ENCODE results near the gene POU4F2.
A peak's percentile ranks its signal among the peaks of the same experiment; 100 is the strongest.

DNA sequence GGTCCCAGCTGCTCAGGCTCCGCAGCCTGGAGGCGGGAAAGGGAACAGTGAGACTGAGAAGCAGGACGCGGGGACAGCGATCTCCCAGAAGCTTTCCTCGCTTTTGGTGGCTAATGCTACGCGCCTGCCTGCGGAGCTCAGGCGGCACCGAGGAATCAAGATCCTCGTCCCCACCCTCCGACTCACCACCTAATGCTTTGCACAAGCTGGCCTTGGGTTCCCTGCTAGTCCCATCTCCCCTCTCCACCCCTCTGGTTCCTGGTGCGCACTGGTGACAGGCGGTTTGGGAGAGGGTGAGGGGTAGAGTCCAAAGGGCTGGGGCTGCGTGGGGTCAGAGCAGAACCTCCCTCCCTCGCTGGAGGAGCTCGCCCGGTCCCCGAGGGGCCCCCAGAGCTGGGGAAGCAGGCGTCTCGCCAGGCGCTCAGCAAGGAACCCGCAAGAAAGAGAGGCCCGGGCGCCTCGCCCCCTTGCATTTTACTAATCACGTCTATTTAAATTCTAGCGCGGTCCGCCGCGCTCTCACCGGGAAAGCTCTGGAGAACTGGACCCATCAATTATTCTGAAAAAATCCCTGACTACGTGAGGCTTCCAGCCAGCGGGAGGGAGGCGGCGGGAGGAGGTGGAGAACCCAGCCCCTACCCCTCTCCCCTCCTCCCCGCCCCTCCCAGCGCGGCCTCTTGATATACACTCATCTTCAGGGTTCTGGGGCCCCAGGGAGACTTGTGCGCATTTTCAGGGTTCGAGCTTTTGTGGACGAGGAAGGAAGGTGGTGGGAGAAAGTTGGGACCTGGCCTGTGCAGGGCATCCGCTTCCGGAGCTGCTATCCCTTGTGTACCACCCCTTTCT is 9.1 kb downstream of the POU4F2 start:
- TF ChIP-seq, protein P1, sequence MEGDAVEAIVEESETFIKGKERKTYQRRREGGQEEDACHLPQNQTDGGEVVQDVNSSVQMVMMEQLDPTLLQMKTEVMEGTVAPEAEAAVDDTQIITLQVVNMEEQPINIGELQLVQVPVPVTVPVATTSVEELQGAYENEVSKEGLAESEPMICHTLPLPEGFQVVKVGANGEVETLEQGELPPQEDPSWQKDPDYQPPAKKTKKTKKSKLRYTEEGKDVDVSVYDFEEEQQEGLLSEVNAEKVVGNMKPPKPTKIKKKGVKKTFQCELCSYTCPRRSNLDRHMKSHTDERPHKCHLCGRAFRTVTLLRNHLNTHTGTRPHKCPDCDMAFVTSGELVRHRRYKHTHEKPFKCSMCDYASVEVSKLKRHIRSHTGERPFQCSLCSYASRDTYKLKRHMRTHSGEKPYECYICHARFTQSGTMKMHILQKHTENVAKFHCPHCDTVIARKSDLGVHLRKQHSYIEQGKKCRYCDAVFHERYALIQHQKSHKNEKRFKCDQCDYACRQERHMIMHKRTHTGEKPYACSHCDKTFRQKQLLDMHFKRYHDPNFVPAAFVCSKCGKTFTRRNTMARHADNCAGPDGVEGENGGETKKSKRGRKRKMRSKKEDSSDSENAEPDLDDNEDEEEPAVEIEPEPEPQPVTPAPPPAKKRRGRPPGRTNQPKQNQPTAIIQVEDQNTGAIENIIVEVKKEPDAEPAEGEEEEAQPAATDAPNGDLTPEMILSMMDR (IDR thresholded peaks at IDR 0.05; ENCODE audit: poor library complexity), result no peak
- TF ChIP-seq EZH2phosphoT487 (IDR thresholded peaks at IDR 0.05; ENCODE audit: low read depth, severe bottlenecking, unreplicated experiment), result no peak
- peak; percentile 63 for TF ChIP-seq EZH2 (IDR thresholded peaks at IDR 0.05; ENCODE audit: borderline replicate concordance)

Data from hepatocyte (in vitro differentiated cells).